Gastroesophageal sphincter (tissue), 3 donors: ENCODE measurements around the gene OPCML.

Source experiments
- CTCF ChIP-seq, 4 experiments: fragments of 200-600 bp in 2 of 4; fragments of 450-650 bp in 2 of 4; sonication (generic) in 1 of 4; IDR thresholded peaks; one replicate each; pipeline ENCODE4 v1.5.1; 2017 to 2019; ENCODE audit warnings: antibody characterized with exemption in 4 of 4, mild to moderate bottlenecking in 2 of 4, moderate library complexity in 2 of 4
- POLR2A ChIP-seq, 2 donors: fragments of 450-650 bp; IDR thresholded peaks; one replicate each; pipeline ENCODE4 v1.6.1; 2017; ENCODE audit warnings: antibody characterized with exemption in 2 of 2, mild to moderate bottlenecking in 2 of 2, moderate library complexity in 1 of 2

DNA sequence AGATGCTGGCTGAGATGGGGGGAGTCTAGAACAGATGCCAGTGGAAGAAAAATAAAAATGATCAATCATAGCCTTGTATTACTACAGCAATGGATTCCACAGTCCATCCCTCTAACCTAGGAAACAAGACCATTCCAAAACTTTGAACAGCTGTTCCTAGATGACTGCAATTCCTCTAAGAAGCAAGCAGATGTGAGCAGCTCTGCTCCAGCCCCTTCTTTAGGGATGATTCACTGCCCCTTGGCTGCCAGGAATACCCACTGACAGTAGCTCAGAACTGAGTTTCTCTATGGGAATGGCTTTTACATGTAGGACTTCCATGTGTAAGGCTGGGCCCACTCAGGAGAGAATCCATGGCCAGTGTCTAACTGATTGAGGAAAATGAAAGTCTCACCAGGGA is 943.9 kb downstream of the OPCML start:
- TF ChIP-seq CTCF (IDR thresholded peaks at IDR 0.05) (no peak), POLR2A (IDR thresholded peaks at IDR 0.05) (no peak)
